Measurements from ENCODE around the gene TSPAN18. TPM values are rescaled to one million over a fixed set of nuclear protein-coding genes. Genes with fewer than 3 reads are reported as not detected.

TSPAN18 gene
- total RNA-seq, 2 experiments from 2014 or later, result 0.52 to 1.2 TPM

- Mint-ChIP-seq H3K9me3 (peaks cover 3% of the 10 kb centered on the region), H3K4me1 (no peaks in the 10 kb centered on the region), H3K27ac (no peak overlapping the region), H3K4me3 (no peak overlapping the region), H3K27me3 (no peaks in the 10 kb centered on the region), H3K36me3 (no peaks in the 10 kb centered on the region)
- no peak for DNase-seq
Observed at GRCh38 chr11:44702889-44703288, 23.9 kb upstream of the TSPAN18 start.

DNA sequence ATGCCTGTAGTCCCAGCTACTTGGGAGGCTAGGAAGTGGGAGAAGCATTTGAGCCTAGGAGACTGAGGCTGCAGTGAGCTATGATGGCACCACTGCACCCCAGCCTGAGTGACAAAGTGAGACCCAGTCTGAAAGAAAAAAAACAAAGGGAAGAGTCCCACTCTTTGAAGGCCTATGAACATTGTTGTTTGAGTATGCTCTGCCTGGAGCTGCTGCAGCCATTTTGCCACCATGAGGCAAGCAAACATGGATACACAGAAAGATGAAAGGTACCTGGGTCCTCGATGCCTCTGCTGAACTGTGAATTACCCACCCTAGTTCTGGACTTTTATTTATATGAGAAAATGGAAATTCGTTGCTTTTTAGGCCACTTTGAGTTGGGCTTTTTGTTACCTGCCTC, 19.7 kb upstream of the TSPAN18 start:
- Mint-ChIP-seq H3K4me3 (no peak overlapping the region), H3K4me1 (peaks cover 2% of the 10 kb centered on the region), H3K9me3 (peaks cover 6% of the 10 kb centered on the region), H3K27me3 (no peaks in the 10 kb centered on the region), H3K36me3 (peaks cover 2% of the 10 kb centered on the region), H3K27ac (no peak overlapping the region)
- DNase-seq, result no peak

- Mint-ChIP-seq H3K4me3 (no peak overlapping the region), H3K27me3 (no peaks in the 10 kb centered on the region), H3K4me1 (peaks cover 2% of the 10 kb centered on the region), H3K27ac (no peak overlapping the region), H3K9me3 (peaks cover 6% of the 10 kb centered on the region), H3K36me3 (peaks cover 2% of the 10 kb centered on the region)
- no peak for DNase-seq
Observed at GRCh38 chr11:44708009-44708408, 18.8 kb upstream of the TSPAN18 start.

DNA sequence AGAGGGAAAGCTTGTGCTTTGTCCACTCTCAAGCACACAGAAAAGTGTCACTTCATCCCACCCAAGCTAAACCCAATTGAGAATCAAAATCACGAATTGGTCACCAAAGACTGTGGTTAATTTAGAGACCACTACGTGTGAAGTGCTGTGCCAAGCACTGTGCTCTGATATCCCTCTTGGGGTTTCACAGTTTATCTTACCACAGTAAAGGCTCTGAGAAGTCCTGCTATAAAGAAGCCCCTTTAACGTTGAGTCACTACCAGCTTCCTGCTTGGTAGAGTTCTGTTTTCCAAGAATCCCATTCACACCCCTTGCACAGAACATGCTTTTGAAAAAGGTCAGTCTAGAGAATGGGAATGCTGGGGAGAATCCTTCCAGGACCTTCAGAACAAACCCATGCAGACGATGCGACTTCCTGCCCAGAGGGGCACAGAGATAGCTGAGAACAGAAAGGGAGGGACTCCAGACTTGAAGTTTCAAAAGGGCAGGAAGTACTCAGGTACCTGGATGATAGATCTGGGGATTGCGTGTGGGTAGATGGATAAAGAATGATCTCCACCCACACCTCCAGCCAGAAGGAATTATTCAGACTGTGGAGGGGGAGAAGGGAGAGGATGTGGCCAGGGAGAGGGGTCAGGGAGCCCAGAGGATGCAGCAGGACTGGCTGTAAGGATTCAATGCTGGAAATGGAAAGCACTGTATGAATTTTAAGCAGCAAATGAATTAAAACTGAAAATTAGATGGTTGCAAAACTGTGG, 18.1 kb upstream of the TSPAN18 start:
- Mint-ChIP-seq H3K4me3 (no peak overlapping the region), H3K27me3 (no peaks in the 10 kb centered on the region), H3K27ac (no peak overlapping the region), H3K9me3 (peaks cover 5% of the 10 kb centered on the region), H3K36me3 (peaks cover 2% of the 10 kb centered on the region), H3K4me1 (peaks cover 2% of the 10 kb centered on the region)
- DNase-seq, result no peak

DNA sequence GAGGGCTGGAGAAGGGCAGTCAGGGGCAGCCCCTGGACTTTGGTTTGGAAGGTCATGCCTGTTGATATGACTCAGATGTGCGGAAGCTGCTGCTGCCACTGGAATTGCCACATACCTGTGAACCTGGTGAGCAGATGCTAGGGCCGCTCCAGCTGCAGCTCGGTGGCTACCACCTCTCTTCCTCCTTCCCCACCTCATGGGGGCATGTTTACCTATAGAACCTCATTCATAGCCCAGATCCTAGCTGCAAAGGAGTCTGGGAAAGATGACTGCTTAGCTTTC, 17.5 kb upstream of the TSPAN18 start:
- H3K4me3 Mint-ChIP-seq, result no peak overlapping the region
- peaks cover 2% of the 10 kb centered on the region for H3K36me3 Mint-ChIP-seq
- H3K4me1 Mint-ChIP-seq, result peaks cover 2% of the 10 kb centered on the region
- H3K27me3 Mint-ChIP-seq, result no peaks in the 10 kb centered on the region
- H3K9me3 Mint-ChIP-seq, result peaks cover 3% of the 10 kb centered on the region
- no peak overlapping the region for H3K27ac Mint-ChIP-seq
- DNase-seq, result no peak

GRCh38 chr11:44709966-44710365, 16.8 kb upstream of the TSPAN18 start:
- H3K27ac Mint-ChIP-seq, result no peak overlapping the region
- no peak for DNase-seq
- H3K4me3 Mint-ChIP-seq, result no peak overlapping the region
- peaks cover 4% of the 10 kb centered on the region for H3K9me3 Mint-ChIP-seq
- peaks cover 2% of the 10 kb centered on the region for H3K4me1 Mint-ChIP-seq
- peaks cover 2% of the 10 kb centered on the region for H3K36me3 Mint-ChIP-seq
- no peaks in the 10 kb centered on the region for H3K27me3 Mint-ChIP-seq

GRCh38 chr11:44711113-44711786, 15.5 kb upstream of the TSPAN18 start:
- no peaks in the 10 kb centered on the region for H3K27me3 Mint-ChIP-seq
- H3K9me3 Mint-ChIP-seq, result peaks cover 4% of the 10 kb centered on the region
- H3K4me3 Mint-ChIP-seq, result no peak overlapping the region
- H3K4me1 Mint-ChIP-seq, result peaks cover 2% of the 10 kb centered on the region
- no peak for DNase-seq
- H3K27ac Mint-ChIP-seq, result no peak overlapping the region
- peaks cover 2% of the 10 kb centered on the region for H3K36me3 Mint-ChIP-seq

DNA sequence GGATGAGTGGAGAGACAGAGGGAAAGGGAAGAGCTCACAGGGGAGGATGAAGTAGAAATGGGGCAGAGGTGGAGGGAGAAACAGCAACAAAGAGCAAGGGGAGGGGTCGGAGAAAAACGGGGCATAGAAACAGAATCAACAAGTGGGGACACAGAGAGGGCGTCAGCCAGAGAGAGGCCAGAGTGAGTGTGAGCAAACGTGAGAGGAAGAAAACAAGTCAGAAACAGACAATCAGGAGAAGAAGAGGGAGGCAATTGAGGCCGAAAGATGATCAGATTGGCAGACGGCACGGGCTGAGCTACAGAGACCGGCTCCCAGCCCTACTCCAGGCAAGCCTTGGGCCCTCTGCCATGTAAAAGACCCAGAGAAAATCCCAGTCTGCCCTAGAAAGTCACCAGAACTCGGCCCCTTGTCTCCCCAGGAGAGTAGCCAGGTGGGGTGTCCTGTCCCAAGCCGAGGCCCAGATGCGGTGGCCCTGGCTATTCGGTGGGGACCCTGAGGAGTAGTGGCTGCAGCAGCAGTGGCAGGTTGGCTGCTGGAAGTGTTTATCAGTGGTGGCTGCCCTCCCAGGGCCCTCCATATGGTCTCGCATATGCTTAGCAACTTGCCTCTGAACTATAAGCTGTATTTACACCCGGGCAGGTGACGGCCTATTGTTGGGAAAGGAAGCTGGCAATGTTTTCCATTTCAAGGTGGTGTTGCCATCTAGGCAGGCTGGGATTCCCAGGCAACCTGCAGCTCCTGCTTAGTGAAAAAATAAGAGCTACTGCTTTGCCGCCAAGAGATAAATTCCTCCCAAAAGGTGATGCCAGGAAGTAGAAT, 14.8 kb upstream of the TSPAN18 start:
- Mint-ChIP-seq H3K9me3 (peaks cover 4% of the 10 kb centered on the region), H3K36me3 (peaks cover 2% of the 10 kb centered on the region), H3K4me3 (no peak overlapping the region), H3K27ac (no peak overlapping the region), H3K27me3 (no peaks in the 10 kb centered on the region), H3K4me1 (peaks cover 2% of the 10 kb centered on the region)
- no peak for DNase-seq

DNA sequence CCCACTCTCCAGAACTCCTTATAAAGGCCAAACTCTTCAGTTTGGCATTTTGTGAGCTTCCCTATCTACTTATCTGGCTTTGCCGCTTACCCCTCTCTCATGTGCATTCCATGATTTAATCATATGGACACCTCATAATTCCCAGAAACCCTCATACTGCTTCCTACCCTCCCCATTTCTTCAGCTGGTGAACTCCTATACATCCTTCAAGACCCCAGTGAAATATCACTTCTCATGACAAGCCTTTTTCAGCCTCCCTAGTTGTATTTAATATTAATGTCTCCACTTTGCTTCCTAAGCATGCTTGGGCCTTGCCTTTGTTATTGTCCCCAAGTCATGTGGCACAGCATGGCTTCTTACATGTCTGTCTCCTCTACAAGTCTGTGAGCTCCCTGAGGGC, 13.7 kb upstream of the TSPAN18 start:
- Mint-ChIP-seq H3K4me1 (peaks cover 2% of the 10 kb centered on the region), H3K27me3 (no peaks in the 10 kb centered on the region), H3K9me3 (peaks cover 4% of the 10 kb centered on the region), H3K36me3 (peaks cover 2% of the 10 kb centered on the region), H3K4me3 (no peak overlapping the region), H3K27ac (no peak overlapping the region)
- no peak for DNase-seq

DNA sequence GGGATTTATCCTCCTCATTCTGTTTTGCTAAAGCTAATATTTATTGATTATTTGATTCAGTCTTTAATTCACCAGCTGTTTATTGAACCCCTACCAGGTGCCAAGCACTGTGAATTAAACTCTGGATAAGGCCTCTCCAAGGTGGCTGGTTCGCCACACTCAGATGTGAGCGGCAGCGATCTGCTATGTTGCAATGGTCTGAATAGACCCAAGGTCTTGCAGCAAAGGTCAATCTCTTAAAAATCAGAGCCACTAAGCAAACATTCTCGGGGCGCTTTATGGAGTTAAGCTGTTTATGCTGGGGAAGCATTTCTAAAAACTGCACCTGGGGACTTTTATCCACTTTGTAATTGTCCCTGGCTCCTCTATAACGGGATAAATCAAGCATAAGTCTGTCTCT, 10.5 kb upstream of the TSPAN18 start:
- no peak overlapping the region for H3K27ac Mint-ChIP-seq
- no peaks in the 10 kb centered on the region for H3K4me1 Mint-ChIP-seq
- no peak for DNase-seq
- no peaks in the 10 kb centered on the region for H3K36me3 Mint-ChIP-seq
- peaks cover 1% of the 10 kb centered on the region for H3K9me3 Mint-ChIP-seq
- H3K4me3 Mint-ChIP-seq, result no peak overlapping the region
- H3K27me3 Mint-ChIP-seq, result no peaks in the 10 kb centered on the region

- Mint-ChIP-seq H3K27ac (no peak overlapping the region), H3K27me3 (no peaks in the 10 kb centered on the region)
Observed at GRCh38 chr11:44718057-44718456, 8.7 kb upstream of the TSPAN18 start.

GRCh38 chr11:44718612-44719390, 8.0 kb upstream of the TSPAN18 start:
- no peaks in the 10 kb centered on the region for H3K36me3 Mint-ChIP-seq
- no peak overlapping the region for H3K27ac Mint-ChIP-seq
- H3K27me3 Mint-ChIP-seq, result no peaks in the 10 kb centered on the region
- H3K9me3 Mint-ChIP-seq, result peaks cover 1% of the 10 kb centered on the region
- DNase-seq, result no peak
- H3K4me3 Mint-ChIP-seq, result no peak overlapping the region
- no peaks in the 10 kb centered on the region for H3K4me1 Mint-ChIP-seq

More at GRCh38 chr11:44718057-44718456, 8.7 kb upstream of the TSPAN18 start:
- Mint-ChIP-seq H3K36me3 (no peaks in the 10 kb centered on the region), H3K4me1 (no peaks in the 10 kb centered on the region), H3K9me3 (peaks cover 1% of the 10 kb centered on the region), H3K4me3 (no peak overlapping the region)
- no peak for DNase-seq

DNA sequence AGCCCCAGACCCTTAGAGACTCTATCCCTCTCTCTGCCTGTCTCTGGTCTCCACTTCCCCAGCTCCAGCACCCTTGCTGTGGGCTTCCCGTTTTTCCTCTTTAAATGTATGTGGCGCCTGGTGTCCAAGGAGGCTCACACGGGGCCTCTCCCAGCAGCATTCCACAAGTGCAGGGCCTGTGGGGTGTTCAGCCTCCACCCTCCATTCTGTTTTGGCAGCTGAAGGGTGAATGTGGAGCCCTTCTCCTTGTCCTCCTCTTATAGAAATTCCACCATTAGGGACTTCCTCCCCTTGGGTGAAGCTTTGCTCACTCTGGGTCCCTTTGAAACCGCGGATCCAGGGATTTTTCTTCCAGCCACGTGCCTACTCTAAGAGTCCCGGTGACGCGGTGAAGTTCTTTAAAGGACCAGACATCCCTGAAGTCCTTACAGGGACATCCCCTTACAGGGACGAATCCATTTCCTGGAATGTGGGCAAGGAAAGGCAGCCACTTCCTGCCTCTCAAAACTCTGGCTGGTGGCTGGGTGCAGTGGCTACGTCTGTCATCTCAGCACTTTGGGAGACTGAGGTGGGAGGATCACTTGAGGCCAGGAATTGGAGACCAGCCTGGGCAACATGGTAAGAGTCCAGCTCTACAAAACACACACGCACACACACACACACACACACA, 1.6 kb upstream of the TSPAN18 start:
- peaks cover 22% of the 10 kb centered on the region for H3K27me3 Mint-ChIP-seq
- H3K27ac Mint-ChIP-seq, result no peak overlapping the region
- no peaks in the 10 kb centered on the region for H3K36me3 Mint-ChIP-seq
- H3K4me3 Mint-ChIP-seq, result no peak overlapping the region
- no peak for DNase-seq
- no peaks in the 10 kb centered on the region for H3K9me3 Mint-ChIP-seq
- H3K4me1 Mint-ChIP-seq, result peaks cover 32% of the 10 kb centered on the region

DNA sequence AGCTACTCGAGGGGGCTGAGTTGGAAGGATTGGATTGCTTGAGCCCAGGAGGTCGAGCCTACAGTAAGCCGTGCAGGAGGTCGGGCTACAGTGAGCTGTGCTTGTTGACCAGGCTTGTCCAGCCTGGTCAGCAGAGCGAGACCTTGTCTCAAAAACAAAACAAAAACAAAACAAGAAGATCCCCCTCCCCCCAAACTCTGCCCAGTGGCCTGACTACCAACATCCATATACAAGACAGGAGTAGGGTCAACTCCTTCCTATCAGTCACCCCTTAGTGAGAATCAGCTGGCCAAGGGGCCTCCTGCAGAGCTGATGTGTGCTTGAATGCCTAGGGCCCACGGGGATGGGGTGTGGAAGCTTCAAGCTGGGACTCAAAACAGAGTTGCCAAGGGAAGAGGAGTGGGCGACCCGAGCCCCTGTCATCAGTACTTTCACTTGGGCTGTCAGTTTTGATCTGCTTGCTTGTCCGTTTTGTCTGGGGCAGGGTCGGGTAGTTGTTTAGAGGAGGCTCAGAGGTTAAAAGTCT, 942 bp upstream of the TSPAN18 start:
- no peaks in the 10 kb centered on the region for H3K36me3 Mint-ChIP-seq
- no peaks in the 10 kb centered on the region for H3K9me3 Mint-ChIP-seq

More for the DNA sequence above, 942 bp upstream of the TSPAN18 start:
- DNase-seq, result peak; percentile 4
- no peak overlapping the region for H3K27ac Mint-ChIP-seq
- H3K27me3 Mint-ChIP-seq, result peaks cover 22% of the 10 kb centered on the region
- peak overlapping the region; percentile 74 for H3K4me3 Mint-ChIP-seq
- H3K4me1 Mint-ChIP-seq, result peaks cover 32% of the 10 kb centered on the region

Data from activated naive CD8-positive, alpha-beta T cell treated with anti-CD3 and anti-CD28 coated beads for 36 hours (primary cell).